Epithelial cell of alveolus of lung (primary cell): ENCODE data around the gene PDCD6IP. TPM values are rescaled to one million over a fixed set of nuclear protein-coding genes. Genes with fewer than 3 reads are reported as not detected.

Experiments
- total RNA-seq: library from RNA; depleted of rRNA; stranded (reverse); fragments of >200 nt; gene quantifications from 2 replicates; pipeline ENCODE4 v1.2.1, GENCODE V29; 2015

PDCD6IP gene, protein sequence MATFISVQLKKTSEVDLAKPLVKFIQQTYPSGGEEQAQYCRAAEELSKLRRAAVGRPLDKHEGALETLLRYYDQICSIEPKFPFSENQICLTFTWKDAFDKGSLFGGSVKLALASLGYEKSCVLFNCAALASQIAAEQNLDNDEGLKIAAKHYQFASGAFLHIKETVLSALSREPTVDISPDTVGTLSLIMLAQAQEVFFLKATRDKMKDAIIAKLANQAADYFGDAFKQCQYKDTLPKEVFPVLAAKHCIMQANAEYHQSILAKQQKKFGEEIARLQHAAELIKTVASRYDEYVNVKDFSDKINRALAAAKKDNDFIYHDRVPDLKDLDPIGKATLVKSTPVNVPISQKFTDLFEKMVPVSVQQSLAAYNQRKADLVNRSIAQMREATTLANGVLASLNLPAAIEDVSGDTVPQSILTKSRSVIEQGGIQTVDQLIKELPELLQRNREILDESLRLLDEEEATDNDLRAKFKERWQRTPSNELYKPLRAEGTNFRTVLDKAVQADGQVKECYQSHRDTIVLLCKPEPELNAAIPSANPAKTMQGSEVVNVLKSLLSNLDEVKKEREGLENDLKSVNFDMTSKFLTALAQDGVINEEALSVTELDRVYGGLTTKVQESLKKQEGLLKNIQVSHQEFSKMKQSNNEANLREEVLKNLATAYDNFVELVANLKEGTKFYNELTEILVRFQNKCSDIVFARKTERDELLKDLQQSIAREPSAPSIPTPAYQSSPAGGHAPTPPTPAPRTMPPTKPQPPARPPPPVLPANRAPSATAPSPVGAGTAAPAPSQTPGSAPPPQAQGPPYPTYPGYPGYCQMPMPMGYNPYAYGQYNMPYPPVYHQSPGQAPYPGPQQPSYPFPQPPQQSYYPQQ
- total RNA-seq, result 133 and 204 TPM in 2 replicates

GRCh38 chr3:33798418-33799201, at the start of gene PDCD6IP:
TSS of gene PDCD6IP (plus strand) at chr3:33798630. CDS start at chr3:33798729, 99 bp downstream.

Other genes starting within 250 kb of the PDCD6IP start
- gene CLASP2, start 80.4 kb upstream of the PDCD6IP start, total RNA-seq, result 24.0 and 32.5 TPM in 2 replicates